Measurements from ENCODE around the gene TMC4.
"Not testable (repeated sequence)": the region's sequence is repeated elsewhere in the genome, so short reads cannot be mapped to it uniquely, and the experiment has no call there.

The TMC4 gene

GRCh38 chr19:54172471-54173358, at the start of gene TMC4:
Gene TMC4 (minus strand): TSS chr19:54173160. CDS start chr19:54173117, 43 bp downstream.
- peak; percentile 95 for DNase-seq

GRCh38 chr19:54221947-54222346, 49.0 kb upstream of the TMC4 start:
- not testable (repeated sequence) for DNase-seq

GRCh38 chr19:54219702-54220101, 46.7 kb upstream of the TMC4 start:
- DNase-seq = not testable (repeated sequence)

- no peak for DNase-seq
These were observed 46.2 kb upstream of the TMC4 start for GRCh38 chr19:54218960-54219661.

GRCh38 chr19:54218259-54218658, 45.3 kb upstream of the TMC4 start:
- no peak for DNase-seq

- not testable (repeated sequence) for DNase-seq
These were observed 44.7 kb upstream of the TMC4 start for GRCh38 chr19:54217517-54218247.

- DNase-seq = no peak
These were observed 43.9 kb upstream of the TMC4 start for GRCh38 chr19:54216869-54217268.

GRCh38 chr19:54214734-54215133, 41.8 kb upstream of the TMC4 start:
- DNase-seq = not testable (repeated sequence)

GRCh38 chr19:54214217-54214616, 41.3 kb upstream of the TMC4 start:
- DNase-seq = not testable (repeated sequence)

- DNase-seq = no peak
These were observed 38.3 kb upstream of the TMC4 start for GRCh38 chr19:54211235-54211634.

- peak; percentile 96 for DNase-seq
These were observed 37.0 kb upstream of the TMC4 start for GRCh38 chr19:54209811-54210494.

GRCh38 chr19:54209058-54209810, 36.3 kb upstream of the TMC4 start:
- DNase-seq = peak; percentile 60

- no peak for DNase-seq
These were observed 35.8 kb upstream of the TMC4 start for GRCh38 chr19:54208784-54209057.

GRCh38 chr19:54207983-54208783, 35.2 kb upstream of the TMC4 start:
- peak; percentile 38 for DNase-seq

GRCh38 chr19:54207676-54207982, 34.7 kb upstream of the TMC4 start:
- DNase-seq = no peak

- not testable (repeated sequence) for DNase-seq
These were observed 34.2 kb upstream of the TMC4 start for GRCh38 chr19:54207193-54207592.

- no peak for DNase-seq
These were observed 33.8 kb upstream of the TMC4 start for GRCh38 chr19:54206831-54207177.

GRCh38 chr19:54206030-54206830, 33.3 kb upstream of the TMC4 start:
- no peak for DNase-seq

GRCh38 chr19:54204767-54205468, 32.0 kb upstream of the TMC4 start:
- no peak for DNase-seq

GRCh38 chr19:54203151-54203611, 30.2 kb upstream of the TMC4 start:
- DNase-seq = no peak

All from NCI-H69 (cell line).